ENCODE measurements around the gene CRIP1. TPM values are rescaled to one million over a fixed set of nuclear protein-coding genes. Genes with fewer than 3 reads are reported as not detected.

The CRIP1 gene
- total RNA-seq, 1 experiment from 2014 or later: 6.9 TPM

- Histone ChIP-seq H4K5ac (ENCODE audit: insufficient read length, low read depth, low read length) (no peak overlapping the region), H3K23me2 (ENCODE audit: insufficient read length, low read depth, low read length, poor library complexity, severe bottlenecking) (peaks cover 2% of the 10 kb centered on the region), H3K56ac (ENCODE audit: insufficient read length, low read depth, low read length) (no peak overlapping the region), H3K27me3 (ENCODE audit: insufficient read depth, low read length) (peaks cover 10% of the 10 kb centered on the region; the same call in 1 of the 2 replicates), H3K9ac (ENCODE audit: extremely low read depth, insufficient read length, low read length) (no peak overlapping the region), H2AK5ac (ENCODE audit: insufficient read length, low read length) (no peak overlapping the region), H3K27ac (ENCODE audit: insufficient read length, low read depth, low read length) (no peak overlapping the region), H2BK120ac (ENCODE audit: low read depth, low read length, poor library complexity, severe bottlenecking) (no peak overlapping the region), H3K4me2 (ENCODE audit: insufficient read depth, insufficient read length, low read length) (no peak overlapping the region), H4K91ac (ENCODE audit: insufficient read length, low read depth, low read length) (no peak overlapping the region), H2BK20ac (ENCODE audit: low read depth, low read length, poor library complexity, severe bottlenecking) (no peak overlapping the region), H3K23ac (ENCODE audit: insufficient read length, low read depth, low read length) (no peak overlapping the region), H2BK15ac (ENCODE audit: low read depth, low read length) (no peak overlapping the region), H3T11ph (ENCODE audit: low read length) (no peak overlapping the region), H3K79me2 (ENCODE audit: insufficient read depth, low read length) (no peaks in the 10 kb centered on the region), H4K8ac (replicated peaks; ENCODE audit: insufficient read length, low read depth, low read length) (no peak overlapping the region), H4K20me1 (ENCODE audit: control insufficient read depth, insufficient read depth, insufficient read length) (no peaks in the 10 kb centered on the region), H3K4ac (ENCODE audit: low read depth, low read length) (no peak overlapping the region), H3K79me1 (ENCODE audit: insufficient read depth, low read depth, low read length, poor library complexity, severe bottlenecking) (no peaks in the 10 kb centered on the region), H3K18ac (ENCODE audit: insufficient read length, low read depth, low read length) (no peak overlapping the region), H2AFZ (ENCODE audit: low read length) (no peak overlapping the region), H3K9me3 (ENCODE audit: control insufficient read depth, low read depth, low read length) (no peaks in the 10 kb centered on the region), H2BK5ac (ENCODE audit: insufficient read length, low read length) (no peak overlapping the region), H3K14ac (ENCODE audit: insufficient read depth, low read length) (no peak overlapping the region), H2BK12ac (ENCODE audit: insufficient read length, low read depth, low read length) (no peak overlapping the region), H3K4me1 (ENCODE audit: insufficient read depth, low read length) (no peaks in the 10 kb centered on the region)
- WGBS (ENCODE audit: extremely low coverage, insufficient read length, low lambda C conversion rate): no CpG with 5 or more reads among the region's 19 CpGs
- Mint-ChIP-seq H3K27ac (no peak overlapping the region), H3K9me3 (peaks cover 0 to 53% of the 10 kb centered on the region in 2 experiments; a peak in 2 of 5 replicates), H3K4me3 (no peak overlapping the region; a peak in 1 of 5 replicates), H3K36me3 (ENCODE audit: insufficient read depth in 1 of 3, low read depth in 3 of 3) (no peaks in the 10 kb centered on the region; a peak in 2 of 7 replicates), H3K4me1 (no peaks in the 10 kb centered on the region), H3K27me3 (ENCODE audit: low read depth) (peaks cover 39% of the 10 kb centered on the region)
- no peak for DNase-seq
- TF ChIP-seq CTCF (conservative IDR thresholded peaks at IDR 0.05): no peak
Observed at GRCh38 chr14:105531894-105532623, 45.4 kb downstream of the CRIP1 start.
